HepG2 (cell line): ENCODE results near the gene CTSO.

Experiments
- ARID3A ChIP-seq: IDR thresholded peaks from 2 replicates; pipeline ENCODE4 v1.6.1; 2012; ENCODE audit warnings: low read depth, low read length, improper control_type of control experiment
- ATF2 ChIP-seq: sonication (generic); formaldehyde crosslinking; IDR thresholded peaks from 2 replicates; pipeline ENCODE4 v1.4.0; 2020; ENCODE audit warnings: missing genetic modification reagents
- CREB1 ChIP-seq, 2 experiments: fragments of 450-650 bp in 1 of 2; IDR thresholded peaks; 2 replicates each; pipeline ENCODE4 v1.6.1; 2016 to 2017; ENCODE audit warnings: control low read depth in 1 of 2, mild to moderate bottlenecking in 1 of 2, missing compliant biosample characterization in 1 of 2, missing genetic modification characterization in 1 of 2
- EZH2 ChIP-seq: conservative IDR thresholded peaks from 2 replicates; pipeline ENCODE4 v1.6.1; 2012; ENCODE audit warnings: mild to moderate bottlenecking, low read depth, low read length, moderate library complexity
- KDM1A ChIP-seq: IDR thresholded peaks from 2 replicates; pipeline ENCODE4 v1.6.1; 2016; ENCODE audit warnings: missing compliant biosample characterization
- NFYC ChIP-seq: IDR thresholded peaks from 2 replicates; pipeline ENCODE4 v1.6.1; 2016; ENCODE audit warnings: missing genetic modification reagents, missing compliant biosample characterization
- NR1H2 ChIP-seq: sonication (generic); formaldehyde crosslinking; IDR thresholded peaks from 2 replicates; pipeline ENCODE4 v1.8.1; 2022; ENCODE audit warnings: low read depth, missing genetic modification reagents, borderline replicate concordance
- POLR2A ChIP-seq, 2 experiments: IDR thresholded peaks; 2 replicates each; pipeline ENCODE4 v1.6.1; 2011; ENCODE audit warnings: low read depth in 2 of 2, low read length in 2 of 2, mild to moderate bottlenecking in 1 of 2, moderate library complexity in 1 of 2; ENCODE audit not compliant: insufficient read depth in 1 of 2
- RBM22 ChIP-seq: fragments of 200-400 bp; formaldehyde crosslinking; optimal IDR thresholded peaks from 2 replicates; pipeline ENCODE3; 2017; ENCODE audit warnings: mild to moderate bottlenecking, low read length, moderate library complexity
- SALL1 ChIP-seq: sonication (generic); formaldehyde crosslinking; IDR thresholded peaks from 2 replicates; pipeline ENCODE4 v1.8.0; 2022; ENCODE audit warnings: mild to moderate bottlenecking, missing genetic modification reagents
- USF2 ChIP-seq, 2 experiments: sonication (generic) in 1 of 2; formaldehyde crosslinking in 1 of 2; IDR thresholded peaks; 2 replicates each; pipeline versions ENCODE4 v1.5.1 to v1.6.1; 2011 to 2020; ENCODE audit warnings: borderline replicate concordance in 1 of 2, low read depth in 1 of 2, low read length in 1 of 2, mild to moderate bottlenecking in 1 of 2, missing genetic modification reagents in 1 of 2, moderate library complexity in 1 of 2
- ZBTB20 ChIP-seq: sonication (generic); formaldehyde crosslinking; IDR thresholded peaks from 2 replicates; pipeline ENCODE4 v1.8.1; 2023; ENCODE audit warnings: missing genetic modification reagents, low read depth, mild to moderate bottlenecking, borderline replicate concordance
- ZBTB33 ChIP-seq: sonication (generic); formaldehyde crosslinking; IDR thresholded peaks from 2 replicates; pipeline ENCODE4 v1.4.0; 2020; ENCODE audit warnings: missing genetic modification reagents

- no peak for TF ChIP-seq ZBTB20 (CRISPR knock-in tag)
- no peak for TF ChIP-seq USF2 (IDR thresholded peaks at IDR 0.05; ENCODE audit: low read depth, low read length)
- TF ChIP-seq USF2 (CRISPR knock-in tag; IDR thresholded peaks at IDR 0.05; ENCODE audit: borderline replicate concordance), result no peak
- TF ChIP-seq NR1H2, result no peak
- TF ChIP-seq POLR2A (IDR thresholded peaks at IDR 0.05; ENCODE audit: insufficient read depth in 1 of 2, low read depth in 2 of 2, low read length in 2 of 2), result no peak
- TF ChIP-seq KDM1A, result no peak
- no peak for TF ChIP-seq CREB1 (IDR thresholded peaks at IDR 0.05)
- TF ChIP-seq CREB1 (CRISPR knock-in tag; IDR thresholded peaks at IDR 0.05), result no peak
- no peak for TF ChIP-seq EZH2
- no peak for TF ChIP-seq NFYC (CRISPR knock-in tag)
- TF ChIP-seq ARID3A, result no peak
- no peak for TF ChIP-seq SALL1 (CRISPR knock-in tag)
- no peak for TF ChIP-seq ATF2
- TF ChIP-seq RBM22, result no peak
- no peak for TF ChIP-seq ZBTB33
Observed at GRCh38 chr4:155887847-155888570, 65.7 kb downstream of the CTSO start.
